Esophagus squamous epithelium (tissue), 4 donors: ENCODE results near the gene LRP5.

Experiments used
- CTCF ChIP-seq, 6 experiments: fragments of 450-650 bp in 4 of 6; fragments of 200-600 bp in 2 of 6; sonication (generic) in 2 of 6; IDR thresholded peaks; one replicate each; pipeline ENCODE4 v1.5.1; 2016 to 2019; ENCODE audit warnings: antibody characterized with exemption in 6 of 6, mild to moderate bottlenecking in 4 of 6, moderate library complexity in 4 of 6
- POLR2A ChIP-seq, 4 donors: fragments of 450-650 bp; IDR thresholded peaks; one replicate each; pipeline ENCODE4 v1.6.1; 2017; ENCODE audit warnings: antibody characterized with exemption in 4 of 4, mild to moderate bottlenecking in 4 of 4, moderate library complexity in 3 of 4

GRCh38 chr11:68479390-68479789, 167.0 kb downstream of the LRP5 start:
- TF ChIP-seq CTCF (IDR thresholded peaks at IDR 0.05) = no peak
- no peak for TF ChIP-seq POLR2A (IDR thresholded peaks at IDR 0.05)
